Upper lobe of left lung (tissue), 4 donors: ENCODE measurements around the gene FMNL2.

Source experiments
- CTCF ChIP-seq, 6 experiments: fragments of 450-650 bp in 4 of 6; fragments of 200-600 bp in 2 of 6; sonication (generic) in 2 of 6; IDR thresholded peaks; one replicate each; pipeline ENCODE4 v1.5.1; 2016 to 2019; ENCODE audit warnings: antibody characterized with exemption in 6 of 6
- POLR2A ChIP-seq, 4 donors: fragments of 450-650 bp; IDR thresholded peaks; one replicate each; pipeline ENCODE4 v1.5.1; 2016 to 2017; ENCODE audit warnings: antibody characterized with exemption in 4 of 4, mild to moderate bottlenecking in 2 of 4
- POLR2AphosphoS5 ChIP-seq, 2 donors: sonication (generic); formaldehyde crosslinking; IDR thresholded peaks; one replicate each; pipeline ENCODE4 v1.5.1; 2017; ENCODE audit warnings: antibody characterized with exemption in 2 of 2

GRCh38 chr2:152525277-152525838 is 190.4 kb downstream of the FMNL2 start:
- TF ChIP-seq CTCF (IDR thresholded peaks at IDR 0.05) (no peak), POLR2A (IDR thresholded peaks at IDR 0.05) (no peak), POLR2AphosphoS5 (IDR thresholded peaks at IDR 0.05) (no peak)
